GM12878 (cell line): Measurements from ENCODE around the gene SAMD4A. TPM values are rescaled to one million over a fixed set of nuclear protein-coding genes. Genes with fewer than 3 reads are reported as not detected.

Source experiments
- ATAC-seq: fragments of 200-7000 bp; cut with Tn5 transposase; 3 replicates; pipeline ENCODE4 v1.9.1; 2020; ENCODE audit warnings: mild to moderate bottlenecking, moderate library complexity
- BruUV-seq: library from RNA; stranded (reverse); fragments of 400-500 nt; replicated peaks from 2 replicates; lab custom pipeline; 2021; lab: Mats Ljungman, UMichigan
- CTCF ChIA-PET: fragments of 300-600 bp; sonication (Branson Sonifier 250); formaldehyde crosslinking; extraction: SDS; loops from one replicate; lab custom pipeline; 2021; ENCODE audit warnings: inconsistent platforms; lab: Yijun Ruan, JAX
- POLR2A ChIA-PET: fragments of 350-600 bp; formaldehyde crosslinking; extraction: SDS; loops from one replicate; lab custom pipeline; 2021; ENCODE audit warnings: inconsistent platforms; lab: Charles Lee
- RAD21 ChIA-PET: fragments of 300-600 bp; sonication (Branson Sonifier 250); formaldehyde crosslinking; loops from one replicate; lab custom pipeline; 2023; ENCODE audit warnings: antibody characterized with exemption; ENCODE audit not compliant: unreplicated experiment; lab: Charles Lee
- SMC1A ChIA-PET: fragments of 300-600 bp; sonication (Branson Sonifier 250); formaldehyde crosslinking; loops from one replicate; lab custom pipeline; 2023; ENCODE audit not compliant: unreplicated experiment, uncharacterized antibody; lab: Charles Lee
- DNase-seq: peaks from one replicate; pipeline ENCODE4 v3.0.0-alpha.2; 2011; ENCODE audit warnings: low read depth, low spot score
- FAIRE-seq: peaks from 3 replicates; lab custom pipeline; 2011; peaks lifted over from hg19 to GRCh38; lab: Jason Lieb, UNC
- H2AFZ ChIP-seq: 2 replicates; pipeline ENCODE4 v1.6.0; 2011; ENCODE audit warnings: low read depth, low read length, control low read depth; ENCODE audit not compliant: control insufficient read depth
- H3K27ac ChIP-seq: 2 replicates; pipeline ENCODE4 v1.5.1; 2011; ENCODE audit warnings: control low read depth; ENCODE audit not compliant: control insufficient read depth, insufficient read depth
- H3K27me3 ChIP-seq, 2 experiments: replicated peaks in 1 of 2; 2 replicates each; pipeline versions ENCODE4 v1.6.0 to v1.6.1; 2011; ENCODE audit warnings: low read length in 1 of 2; ENCODE audit not compliant: control insufficient read depth in 2 of 2, insufficient read depth in 2 of 2
- H3K36me3 ChIP-seq, 2 experiments: 2 replicates each; pipeline ENCODE4 v1.5.1; 2011; ENCODE audit warnings: low read length in 1 of 2; ENCODE audit not compliant: control insufficient read depth in 2 of 2, insufficient read depth in 2 of 2
- H3K4me1 ChIP-seq: 2 replicates; pipeline ENCODE4 v1.6.1; 2011; ENCODE audit warnings: mild to moderate bottlenecking, low read length, moderate library complexity, mixed read lengths; ENCODE audit not compliant: control insufficient read depth, insufficient read depth
- H3K4me2 ChIP-seq: 2 replicates; pipeline ENCODE4 v1.6.0; 2011; ENCODE audit warnings: control low read depth; ENCODE audit not compliant: control insufficient read depth, insufficient read depth
- H3K4me3 ChIP-seq: fragments of 200-600 bp; sonication (generic); 2 replicates; pipeline ENCODE4 v1.5.1; 2016
- H3K79me2 ChIP-seq: 2 replicates; pipeline ENCODE4 v1.6.0; 2011; ENCODE audit warnings: low read length; ENCODE audit not compliant: control insufficient read depth, insufficient read depth
- H3K9ac ChIP-seq: 2 replicates; pipeline ENCODE4 v1.8.0; 2011; ENCODE audit warnings: low read length, control low read depth, mixed read lengths; ENCODE audit not compliant: control insufficient read depth, insufficient read depth
- H3K9me3 ChIP-seq: replicated peaks from 3 replicates; pipeline ENCODE4 v1.5.1; 2011; ENCODE audit warnings: mild to moderate bottlenecking, low read length; ENCODE audit not compliant: control insufficient read depth, insufficient read depth
- H4K20me1 ChIP-seq: 2 replicates; pipeline ENCODE4 v1.6.0; 2011; ENCODE audit not compliant: control insufficient read depth, insufficient read depth
- GABPA ChIP-seq: IDR thresholded peaks from 2 replicates; pipeline ENCODE4 v1.6.1; 2014; ENCODE audit warnings: antibody characterized with exemption, low read depth, mild to moderate bottlenecking, inconsistent platforms
- IRF4 ChIP-seq: IDR thresholded peaks from 2 replicates; pipeline ENCODE4 v1.6.1; 2011; ENCODE audit warnings: low read depth, low read length
- PAX5 ChIP-seq: IDR thresholded peaks from 2 replicates; pipeline ENCODE4 v1.6.1; 2011; ENCODE audit warnings: low read depth, low read length, borderline replicate concordance
- POLR2AphosphoS5 ChIP-seq: IDR thresholded peaks from 2 replicates; pipeline ENCODE4 v1.6.1; 2011; ENCODE audit warnings: mild to moderate bottlenecking, low read length, inconsistent platforms
- POU2F2 ChIP-seq: IDR thresholded peaks from 3 replicates; pipeline ENCODE4 v1.6.1; 2011; ENCODE audit warnings: low read depth, mild to moderate bottlenecking, low read length, borderline replicate concordance
- RUNX3 ChIP-seq: IDR thresholded peaks from 2 replicates; pipeline ENCODE4 v1.6.1; 2012; ENCODE audit warnings: low read length, inconsistent platforms
- SPI1 ChIP-seq: IDR thresholded peaks from 2 replicates; pipeline ENCODE4 v1.6.1; 2011; ENCODE audit warnings: low read depth, mild to moderate bottlenecking, low read length, moderate library complexity, borderline replicate concordance; ENCODE audit not compliant: insufficient read depth
- SRF ChIP-seq, 2 experiments: IDR thresholded peaks; 2 replicates each; pipeline ENCODE4 v1.6.1; 2011; ENCODE audit warnings: low read depth in 2 of 2, low read length in 2 of 2, mild to moderate bottlenecking in 1 of 2, moderate library complexity in 1 of 2
- SUZ12 ChIP-seq: fragments of 200-600 bp; sonication (generic); IDR thresholded peaks from one replicate; pipeline ENCODE4 v1.6.1; 2018; ENCODE audit warnings: antibody characterized with exemption, mild to moderate bottlenecking; ENCODE audit not compliant: unreplicated experiment
- TCF3 ChIP-seq: IDR thresholded peaks from 2 replicates; pipeline ENCODE4 v1.6.1; 2012; ENCODE audit warnings: low read depth, mild to moderate bottlenecking, low read length, borderline replicate concordance; ENCODE audit not compliant: insufficient read depth
- ZNF274 ChIP-seq: IDR thresholded peaks from one replicate; pipeline ENCODE4 v1.8.0; 2011; ENCODE audit not compliant: insufficient read length, insufficient read depth
- ZNF384 ChIP-seq: IDR thresholded peaks from 2 replicates; pipeline ENCODE4 v1.6.1; 2012; ENCODE audit warnings: low read depth, mild to moderate bottlenecking, low read length, improper control_type of control experiment, borderline replicate concordance
- WGBS: methylation state at CpG from one replicate; pipeline ENCODE4 v1.1.6; 2016; ENCODE audit warnings: low lambda C conversion rate; ENCODE audit not compliant: insufficient replicate concordance, insufficient coverage; ENCODE audit errors: missing lambda C conversion rate; 5-methylcytosine and 5-hydroxymethylcytosine counted together
- in situ Hi-C: fragments of 300-500 bp; cut with MboI; formaldehyde crosslinking; loops from 9 replicates; pipeline ENCODE4 v1.14.3; 2018; ENCODE audit warnings: mixed read lengths
- intact Hi-C: fragments of 100-400 bp; cut with micrococcal nuclease; formaldehyde crosslinking; loops from one replicate; pipeline ENCODE4 v1.14.2; 2022; ENCODE audit not compliant: unreplicated experiment
- polyA plus RNA-seq, 11 experiments: library from polyadenylated mRNA; depleted of rRNA in 4 of 11; unstranded in 6 of 11; stranded (reverse) in 5 of 11; fragments of >200 nt; fragmentation: Nextera tagmentation in 4 of 11; fragmentation: Illumina TruSeq in 1 of 11; extraction: Ambion mirVana in 4 of 11; extraction: Trizol in 1 of 11; gene quantifications; 1 replicate in 1 of 11; 2 replicates in 10 of 11; pipeline versions ENCODE4 v1.2.1 to v1.2.3, GENCODE V29; 2011 to 2016; ENCODE audit warnings: inconsistent platforms in 2 of 11, missing spikeins in 2 of 11, low read depth in 1 of 11
- total RNA-seq, 4 experiments: library from RNA; depleted of rRNA in 3 of 4; stranded (reverse); fragments of >200 nt in 3 of 4; fragmentation: Illumina TruSeq in 1 of 4; extraction: Trizol in 1 of 4; gene quantifications; 2 replicates each; pipeline versions ENCODE4 v1.2.1 to v1.2.3, GENCODE V29; 2013 to 2021
- TF ChIP-seq, protein P1 (sequence below): IDR thresholded peaks from 2 replicates; pipeline ENCODE4 v1.6.1; 2011; ENCODE audit warnings: mild to moderate bottlenecking, low read depth, low read length, moderate library complexity; ENCODE audit not compliant: insufficient replicate concordance
- TF ChIP-seq, protein P2 (sequence below): fragments of 450-650 bp; IDR thresholded peaks from 2 replicates; pipeline ENCODE4 v1.6.1; 2016; ENCODE audit warnings: mild to moderate bottlenecking

SAMD4A gene
- total and polyA plus RNA-seq, 10 of the 15 experiments (the other 5 are each of a cell fraction or from before 2014, with no cell fraction given), result 0.05 to 0.56 (median 0.31) TPM

DNA sequence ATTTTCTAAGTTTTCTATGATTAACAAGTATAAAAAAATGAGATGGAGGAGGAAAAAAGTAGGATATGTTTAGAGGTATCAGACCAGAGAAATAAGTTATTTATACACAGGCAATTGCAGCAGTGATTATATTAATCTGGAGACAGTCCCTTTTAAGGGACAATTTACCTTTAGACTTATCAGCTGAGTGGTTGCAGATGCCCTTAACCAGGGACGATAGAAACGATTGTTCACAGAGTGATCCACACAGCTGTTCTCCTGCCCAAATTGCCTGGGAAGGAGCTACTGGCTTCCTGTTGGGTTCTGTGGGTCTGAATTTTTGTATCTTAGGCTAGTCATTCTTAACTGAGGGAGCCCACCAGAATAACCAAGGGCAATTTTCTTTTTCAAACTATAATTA lies 269.3 kb downstream of the SAMD4A start:
- ATAC-seq, result no peak
- Histone ChIP-seq H3K27me3 (no peaks in the 10 kb centered on the region), H3K79me2 (no peaks in the 10 kb centered on the region), H3K27ac (no peak overlapping the region), H3K9ac (no peak overlapping the region), H3K4me1 (no peaks in the 10 kb centered on the region), H3K4me2 (no peak overlapping the region), H3K36me3 (peaks cover 0 to 1% of the 10 kb centered on the region in 2 experiments; a peak in 1 of 4 replicates), H4K20me1 (no peaks in the 10 kb centered on the region), H2AFZ (no peak overlapping the region), H3K9me3 (no peaks in the 10 kb centered on the region), H3K4me3 (no peak overlapping the region)
- intact Hi-C loops, result no loop called here
- TF ChIP-seq ZNF384 (no peak), GABPA (no peak), POLR2AphosphoS5 (no peak), IRF4 (no peak), SUZ12 (no peak), PAX5 (no peak), SRF (IDR thresholded peaks at IDR 0.05; ENCODE audit: low read depth in 2 of 2, low read length in 2 of 2) (no peak), SPI1 (no peak), POU2F2 (no peak), RUNX3 (no peak), ZNF274 (no peak), TCF3 (no peak)
- TF ChIP-seq, protein P1, sequence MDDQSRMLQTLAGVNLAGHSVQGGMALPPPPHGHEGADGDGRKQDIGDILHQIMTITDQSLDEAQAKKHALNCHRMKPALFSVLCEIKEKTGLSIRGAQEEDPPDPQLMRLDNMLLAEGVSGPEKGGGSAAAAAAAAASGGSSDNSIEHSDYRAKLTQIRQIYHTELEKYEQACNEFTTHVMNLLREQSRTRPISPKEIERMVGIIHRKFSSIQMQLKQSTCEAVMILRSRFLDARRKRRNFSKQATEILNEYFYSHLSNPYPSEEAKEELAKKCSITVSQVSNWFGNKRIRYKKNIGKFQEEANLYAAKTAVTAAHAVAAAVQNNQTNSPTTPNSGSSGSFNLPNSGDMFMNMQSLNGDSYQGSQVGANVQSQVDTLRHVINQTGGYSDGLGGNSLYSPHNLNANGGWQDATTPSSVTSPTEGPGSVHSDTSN, result no peak
- TF ChIP-seq, protein P2, sequence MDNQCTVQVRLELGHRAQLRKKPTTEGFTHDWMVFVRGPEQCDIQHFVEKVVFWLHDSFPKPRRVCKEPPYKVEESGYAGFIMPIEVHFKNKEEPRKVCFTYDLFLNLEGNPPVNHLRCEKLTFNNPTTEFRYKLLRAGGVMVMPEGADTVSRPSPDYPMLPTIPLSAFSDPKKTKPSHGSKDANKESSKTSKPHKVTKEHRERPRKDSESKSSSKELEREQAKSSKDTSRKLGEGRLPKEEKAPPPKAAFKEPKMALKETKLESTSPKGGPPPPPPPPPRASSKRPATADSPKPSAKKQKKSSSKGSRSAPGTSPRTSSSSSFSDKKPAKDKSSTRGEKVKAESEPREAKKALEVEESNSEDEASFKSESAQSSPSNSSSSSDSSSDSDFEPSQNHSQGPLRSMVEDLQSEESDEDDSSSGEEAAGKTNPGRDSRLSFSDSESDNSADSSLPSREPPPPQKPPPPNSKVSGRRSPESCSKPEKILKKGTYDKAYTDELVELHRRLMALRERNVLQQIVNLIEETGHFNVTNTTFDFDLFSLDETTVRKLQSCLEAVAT, result no peak
- FAIRE-seq, result no peak
- no peak for DNase-seq
- ChIA-PET POLR2A (no interaction called here), RAD21 (no interaction called here), CTCF (no interaction called here), SMC1A (no interaction called here)
- 89% methylated on average over 2 of the region's 2 CpGs for WGBS
- in situ Hi-C loops, result no loop called here
- BruUV-seq, result no TSS peak
